ENCODE results near the gene MGLL.

MGLL gene

DNA sequence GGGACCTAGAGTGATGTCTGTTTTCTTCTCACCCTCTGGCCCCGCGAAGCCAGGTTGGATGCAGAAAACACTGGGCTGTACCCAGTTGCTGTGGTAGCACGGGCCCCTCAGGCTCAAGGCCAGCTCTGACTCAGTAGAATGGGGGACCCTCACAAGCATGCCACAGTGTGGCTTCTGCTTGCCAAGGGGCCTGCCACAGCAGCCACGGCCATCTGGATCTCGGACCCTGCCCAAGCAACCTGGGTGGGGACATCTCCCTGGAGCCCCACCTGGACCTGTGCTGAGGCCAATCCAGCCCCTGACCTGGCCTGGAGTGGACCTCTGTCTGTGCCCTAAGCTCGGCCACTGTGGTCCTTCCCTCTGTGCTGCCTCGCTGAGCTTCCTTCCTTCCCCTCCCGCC lies 59.0 kb downstream of the MGLL start:
- Histone ChIP-seq H3K79me2 (ENCODE audit: control insufficient read depth, insufficient read depth, low read length, poor library complexity) (no peaks in the 10 kb centered on the region), H3K4me3 (ENCODE audit: low read depth, low read length) (no peak overlapping the region), H2BK120ac (ENCODE audit: insufficient read depth, low read length, poor library complexity) (no peak overlapping the region), H3K9me3 (ENCODE audit: insufficient read depth, low read depth, low read length) (peaks cover 3% of the 10 kb centered on the region), H3K9ac (ENCODE audit: low read length) (no peak overlapping the region), H2AK5ac (ENCODE audit: low read length) (no peak overlapping the region), H2BK12ac (ENCODE audit: low read length) (no peak overlapping the region), H3K4me1 (ENCODE audit: control insufficient read depth in 1 of 2, insufficient read depth in 2 of 2, low read length in 2 of 2) (peaks cover 0 to 2% of the 10 kb centered on the region in 2 experiments), H2AFZ (ENCODE audit: insufficient read depth, low read length, poor library complexity) (no peak overlapping the region), H2BK5ac (ENCODE audit: low read depth, low read length, poor library complexity) (no peak overlapping the region), H3K14ac (ENCODE audit: low read length) (no peak overlapping the region), H3K79me1 (ENCODE audit: low read length) (no peaks in the 10 kb centered on the region), H4K12ac (ENCODE audit: low read depth, low read length) (no peak overlapping the region), H3K4me2 (ENCODE audit: low read length) (no peak overlapping the region), H4K91ac (ENCODE audit: low read depth, low read length) (no peak overlapping the region), H3K4ac (ENCODE audit: low read depth, low read length) (no peak overlapping the region), H3K23ac (ENCODE audit: low read length) (no peak overlapping the region), H3K27me3 (ENCODE audit: insufficient read depth, low read length) (no peaks in the 10 kb centered on the region), H4K8ac (ENCODE audit: low read depth, low read length) (no peak overlapping the region), H3K27ac (ENCODE audit: low read depth, low read length) (no peak overlapping the region), H3K18ac (ENCODE audit: low read length) (no peak overlapping the region), H3K36me3 (ENCODE audit: control insufficient read depth in 1 of 2, insufficient read depth in 2 of 2, low read length in 2 of 2) (no peaks in the 10 kb centered on the region)
- no peak for DNase-seq
- no CpG with 5 or more reads among the region's 8 CpGs for WGBS (ENCODE audit: extremely low coverage, insufficient coverage, insufficient read length)

DNA sequence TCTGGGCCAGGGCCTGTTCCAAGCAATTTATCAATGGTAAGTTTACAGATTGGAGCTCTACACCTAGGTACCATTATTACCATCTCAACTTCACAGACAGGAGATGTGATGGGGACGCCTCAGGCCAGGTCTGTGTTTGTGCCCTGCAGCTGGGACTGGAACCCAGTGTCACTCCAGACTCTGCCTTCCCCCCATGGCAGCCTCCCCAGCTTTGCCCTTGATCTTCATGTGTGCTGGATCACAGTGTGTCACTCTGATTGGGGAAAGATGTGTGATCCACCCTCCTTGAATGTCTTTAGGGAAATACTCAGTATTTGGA lies 59.6 kb downstream of the MGLL start:
- no peak overlapping the region for H3K18ac ChIP-seq (ENCODE audit: low read length)
- H3K27me3 ChIP-seq (ENCODE audit: insufficient read depth, low read length), result no peaks in the 10 kb centered on the region
- H3K14ac ChIP-seq (ENCODE audit: low read length), result no peak overlapping the region
- no peak overlapping the region for H3K4me2 ChIP-seq (ENCODE audit: low read length)
- no peaks in the 10 kb centered on the region for H3K79me2 ChIP-seq (ENCODE audit: control insufficient read depth, insufficient read depth, low read length, poor library complexity)
- H4K91ac ChIP-seq (ENCODE audit: low read depth, low read length), result no peak overlapping the region
- no peak overlapping the region for H2AK5ac ChIP-seq (ENCODE audit: low read length)
- H3K9ac ChIP-seq (ENCODE audit: low read length), result no peak overlapping the region
- H2BK120ac ChIP-seq (ENCODE audit: insufficient read depth, low read length, poor library complexity), result no peak overlapping the region
- H3K4me1 ChIP-seq (ENCODE audit: control insufficient read depth in 1 of 2, insufficient read depth in 2 of 2, low read length in 2 of 2), result no peaks in the 10 kb centered on the region
- no peak overlapping the region for H2AFZ ChIP-seq (ENCODE audit: insufficient read depth, low read length, poor library complexity)
- no peak for DNase-seq
- no peak overlapping the region for H4K8ac ChIP-seq (ENCODE audit: low read depth, low read length)
- no peak overlapping the region for H4K12ac ChIP-seq (ENCODE audit: low read depth, low read length)
- H3K79me1 ChIP-seq (ENCODE audit: low read length), result no peaks in the 10 kb centered on the region
- peak overlapping the region; percentile 16 for H3K4me3 ChIP-seq (ENCODE audit: low read depth, low read length)
- H3K36me3 ChIP-seq (ENCODE audit: control insufficient read depth in 1 of 2, insufficient read depth in 2 of 2, low read length in 2 of 2), result no peaks in the 10 kb centered on the region
- H3K9me3 ChIP-seq (ENCODE audit: insufficient read depth, low read depth, low read length), result peaks cover 3% of the 10 kb centered on the region
- H3K4ac ChIP-seq (ENCODE audit: low read depth, low read length), result no peak overlapping the region
- H2BK12ac ChIP-seq (ENCODE audit: low read length), result no peak overlapping the region
- no peak overlapping the region for H3K23ac ChIP-seq (ENCODE audit: low read length)
- WGBS (ENCODE audit: extremely low coverage, insufficient coverage, insufficient read length), result no CpG with 5 or more reads among the region's 1 CpG
- no peak overlapping the region for H3K27ac ChIP-seq (ENCODE audit: low read depth, low read length)
- H2BK5ac ChIP-seq (ENCODE audit: low read depth, low read length, poor library complexity), result no peak overlapping the region

DNA sequence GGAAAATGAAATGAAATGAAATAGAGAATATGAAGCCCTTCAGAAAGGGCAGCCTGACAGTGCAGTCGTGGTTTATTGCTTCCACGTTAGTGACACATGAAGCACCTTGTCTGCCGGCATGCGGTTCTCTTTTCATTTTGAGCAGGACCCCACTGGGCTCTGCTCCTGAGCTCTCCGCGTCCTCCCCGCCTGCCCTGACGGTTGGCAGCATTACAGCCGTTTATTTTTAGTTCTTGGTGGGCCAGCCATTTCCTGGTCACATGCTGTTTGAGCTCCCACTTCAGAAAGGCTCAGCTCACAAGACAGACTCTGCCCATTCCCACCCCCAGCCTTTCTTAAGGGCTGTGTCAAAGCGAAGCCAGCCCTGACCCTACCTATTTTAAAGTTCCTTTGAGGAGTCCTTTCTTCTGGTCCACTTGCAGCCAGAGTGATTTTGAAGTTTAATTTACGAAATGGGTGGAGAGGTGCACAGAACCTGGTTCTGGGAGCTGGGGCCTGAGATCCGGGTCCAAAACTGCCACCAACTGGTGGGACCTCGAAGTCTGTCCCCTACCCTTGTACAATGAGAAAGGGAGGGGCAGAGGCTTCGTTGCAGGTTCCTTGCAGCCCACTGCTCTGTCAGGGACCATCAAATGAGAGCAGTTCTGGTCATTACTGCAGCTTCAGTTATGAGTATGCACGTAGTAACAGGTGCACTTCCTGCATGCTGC lies 60.1 kb downstream of the MGLL start:
- Histone ChIP-seq H3K4ac (ENCODE audit: low read depth, low read length) (no peak overlapping the region), H2AK5ac (ENCODE audit: low read length) (no peak overlapping the region), H3K4me3 (ENCODE audit: low read depth, low read length) (no peak overlapping the region), H3K18ac (ENCODE audit: low read length) (no peak overlapping the region), H3K9ac (ENCODE audit: low read length) (no peak overlapping the region), H4K12ac (ENCODE audit: low read depth, low read length) (no peak overlapping the region), H2BK12ac (ENCODE audit: low read length) (no peak overlapping the region), H3K36me3 (ENCODE audit: control insufficient read depth in 1 of 2, insufficient read depth in 2 of 2, low read length in 2 of 2) (no peaks in the 10 kb centered on the region), H3K27me3 (ENCODE audit: insufficient read depth, low read length) (no peaks in the 10 kb centered on the region), H3K4me2 (ENCODE audit: low read length) (no peak overlapping the region), H2BK5ac (ENCODE audit: low read depth, low read length, poor library complexity) (no peak overlapping the region), H3K79me1 (ENCODE audit: low read length) (no peaks in the 10 kb centered on the region), H2BK120ac (ENCODE audit: insufficient read depth, low read length, poor library complexity) (no peak overlapping the region), H3K79me2 (ENCODE audit: control insufficient read depth, insufficient read depth, low read length, poor library complexity) (no peaks in the 10 kb centered on the region), H3K9me3 (ENCODE audit: insufficient read depth, low read depth, low read length) (peaks cover 3% of the 10 kb centered on the region), H2AFZ (ENCODE audit: insufficient read depth, low read length, poor library complexity) (no peak overlapping the region), H4K91ac (ENCODE audit: low read depth, low read length) (no peak overlapping the region), H3K27ac (ENCODE audit: low read depth, low read length) (no peak overlapping the region), H3K14ac (ENCODE audit: low read length) (no peak overlapping the region), H3K23ac (ENCODE audit: low read length) (no peak overlapping the region), H4K8ac (ENCODE audit: low read depth, low read length) (no peak overlapping the region), H3K4me1 (ENCODE audit: control insufficient read depth in 1 of 2, insufficient read depth in 2 of 2, low read length in 2 of 2) (no peaks in the 10 kb centered on the region)
- WGBS (ENCODE audit: extremely low coverage, insufficient coverage, insufficient read length), result no CpG with 5 or more reads among the region's 15 CpGs
- DNase-seq, result no peak

DNA sequence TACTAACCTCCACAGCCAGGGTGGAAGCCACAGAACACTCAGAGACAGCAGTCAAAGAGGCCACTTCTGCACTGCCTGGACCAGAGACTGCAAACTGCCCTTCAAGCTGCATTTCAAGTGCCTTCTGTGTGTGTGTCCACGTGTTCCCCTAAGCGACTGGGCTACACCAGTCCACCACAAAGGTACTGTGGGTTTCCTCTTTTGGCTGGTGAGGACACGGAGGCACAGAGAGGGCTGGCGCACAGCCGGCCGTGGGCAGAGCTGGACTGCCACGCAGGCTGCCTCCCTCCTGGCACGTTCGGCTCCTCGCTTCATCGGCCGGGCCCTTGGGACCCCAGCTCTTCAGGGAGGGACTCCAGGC lies 60.9 kb downstream of the MGLL start:
- Histone ChIP-seq H3K79me1 (ENCODE audit: low read length) (no peaks in the 10 kb centered on the region), H3K27me3 (ENCODE audit: insufficient read depth, low read length) (no peaks in the 10 kb centered on the region), H2AFZ (ENCODE audit: insufficient read depth, low read length, poor library complexity) (no peak overlapping the region), H4K91ac (ENCODE audit: low read depth, low read length) (no peak overlapping the region), H3K9ac (ENCODE audit: low read length) (no peak overlapping the region), H3K36me3 (ENCODE audit: control insufficient read depth in 1 of 2, insufficient read depth in 2 of 2, low read length in 2 of 2) (no peaks in the 10 kb centered on the region), H2BK120ac (ENCODE audit: insufficient read depth, low read length, poor library complexity) (no peak overlapping the region), H2BK5ac (ENCODE audit: low read depth, low read length, poor library complexity) (no peak overlapping the region), H3K4me3 (ENCODE audit: low read depth, low read length) (no peak overlapping the region), H3K14ac (ENCODE audit: low read length) (no peak overlapping the region), H3K79me2 (ENCODE audit: control insufficient read depth, insufficient read depth, low read length, poor library complexity) (no peaks in the 10 kb centered on the region), H3K23ac (ENCODE audit: low read length) (no peak overlapping the region), H4K12ac (ENCODE audit: low read depth, low read length) (no peak overlapping the region), H3K4ac (ENCODE audit: low read depth, low read length) (no peak overlapping the region), H4K8ac (ENCODE audit: low read depth, low read length) (no peak overlapping the region), H3K4me2 (ENCODE audit: low read length) (no peak overlapping the region), H3K4me1 (ENCODE audit: control insufficient read depth in 1 of 2, insufficient read depth in 2 of 2, low read length in 2 of 2) (no peaks in the 10 kb centered on the region), H3K18ac (ENCODE audit: low read length) (no peak overlapping the region), H3K27ac (ENCODE audit: low read depth, low read length) (no peak overlapping the region), H3K9me3 (ENCODE audit: insufficient read depth, low read depth, low read length) (peaks cover 3% of the 10 kb centered on the region), H2AK5ac (ENCODE audit: low read length) (no peak overlapping the region), H2BK12ac (ENCODE audit: low read length) (no peak overlapping the region)
- DNase-seq, result no peak
- no CpG with 5 or more reads among the region's 12 CpGs for WGBS (ENCODE audit: extremely low coverage, insufficient coverage, insufficient read length)

Measured in trophoblast cell (in vitro differentiated cells and primary cell).